22Rv1 (cell line): ENCODE measurements around the gene SMAD6.

Source experiments
- CTCF ChIP-seq: fragments of 450-650 bp; IDR thresholded peaks from 2 replicates; pipeline ENCODE4 v1.5.1; 2017; ENCODE audit warnings: mild to moderate bottlenecking
- ZFX ChIP-seq: fragments of 450-650 bp; IDR thresholded peaks from 2 replicates; pipeline ENCODE4 v1.6.1; 2017; ENCODE audit warnings: antibody characterized with exemption, borderline replicate concordance

- no peak for TF ChIP-seq CTCF
- no peak for TF ChIP-seq ZFX
These were observed 3.5 kb downstream of the SMAD6 start for GRCh38 chr15:66705277-66706146.
